ENCODE measurements around the gene GSTK1.

Gene GSTK1

DNA sequence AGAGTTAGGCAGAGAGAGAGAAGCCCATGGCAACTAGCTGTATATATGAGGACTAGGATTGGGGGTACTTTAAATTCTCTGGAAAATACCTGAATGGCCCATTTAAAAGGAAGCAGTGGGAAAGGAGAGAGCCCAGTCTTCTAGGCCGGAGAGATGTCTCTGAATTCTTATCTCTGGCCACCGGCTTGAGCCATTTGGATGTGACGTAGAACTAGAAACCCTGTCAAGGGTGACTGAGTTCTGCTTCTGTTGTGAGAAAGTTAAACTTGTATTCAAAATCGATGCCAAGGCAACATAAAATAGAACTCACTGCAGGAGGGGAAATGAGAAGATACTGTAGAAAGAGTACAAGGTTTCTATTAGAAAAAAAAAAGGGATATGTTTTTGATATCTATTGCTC lies 6.3 kb upstream of the GSTK1 start:
- no peaks in the 10 kb centered on the region for H3K9me3 ChIP-seq (ENCODE audit: insufficient read depth, low read depth, low read length)
- H3K36me3 ChIP-seq (ENCODE audit: insufficient read depth, low read length), result no peaks in the 10 kb centered on the region
- H3K27me3 ChIP-seq (ENCODE audit: insufficient read depth, low read length, poor library complexity, severe bottlenecking), result no peaks in the 10 kb centered on the region
- no peaks in the 10 kb centered on the region for H3K9me2 ChIP-seq (replicated peaks; ENCODE audit: low read depth, low read length)
- H3K4me1 ChIP-seq (ENCODE audit: insufficient read depth, low read length, poor library complexity, severe bottlenecking), result peaks cover 11% of the 10 kb centered on the region
- H3K9ac ChIP-seq (ENCODE audit: low read depth, low read length, poor library complexity, severe bottlenecking), result no peak overlapping the region
- no peaks in the 10 kb centered on the region for H4K20me1 ChIP-seq (ENCODE audit: insufficient read depth, low read length, poor library complexity, severe bottlenecking)
- no peaks in the 10 kb centered on the region for H3K79me2 ChIP-seq (ENCODE audit: insufficient read depth, low read length)
- no peak overlapping the region for H2AFZ ChIP-seq (ENCODE audit: low read length)
- no peaks in the 10 kb centered on the region; the same call in 1 of the 2 replicates for H3F3A ChIP-seq (ENCODE audit: low read depth)
- no peak overlapping the region for H3K4me2 ChIP-seq (ENCODE audit: low read depth, low read length, poor library complexity, severe bottlenecking)
- TF ChIP-seq, protein P1, sequence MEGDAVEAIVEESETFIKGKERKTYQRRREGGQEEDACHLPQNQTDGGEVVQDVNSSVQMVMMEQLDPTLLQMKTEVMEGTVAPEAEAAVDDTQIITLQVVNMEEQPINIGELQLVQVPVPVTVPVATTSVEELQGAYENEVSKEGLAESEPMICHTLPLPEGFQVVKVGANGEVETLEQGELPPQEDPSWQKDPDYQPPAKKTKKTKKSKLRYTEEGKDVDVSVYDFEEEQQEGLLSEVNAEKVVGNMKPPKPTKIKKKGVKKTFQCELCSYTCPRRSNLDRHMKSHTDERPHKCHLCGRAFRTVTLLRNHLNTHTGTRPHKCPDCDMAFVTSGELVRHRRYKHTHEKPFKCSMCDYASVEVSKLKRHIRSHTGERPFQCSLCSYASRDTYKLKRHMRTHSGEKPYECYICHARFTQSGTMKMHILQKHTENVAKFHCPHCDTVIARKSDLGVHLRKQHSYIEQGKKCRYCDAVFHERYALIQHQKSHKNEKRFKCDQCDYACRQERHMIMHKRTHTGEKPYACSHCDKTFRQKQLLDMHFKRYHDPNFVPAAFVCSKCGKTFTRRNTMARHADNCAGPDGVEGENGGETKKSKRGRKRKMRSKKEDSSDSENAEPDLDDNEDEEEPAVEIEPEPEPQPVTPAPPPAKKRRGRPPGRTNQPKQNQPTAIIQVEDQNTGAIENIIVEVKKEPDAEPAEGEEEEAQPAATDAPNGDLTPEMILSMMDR (conservative IDR thresholded peaks at IDR 0.05; ENCODE audit: low read length), result no peak
- no peak for TF ChIP-seq EZH2phosphoT487 (IDR thresholded peaks at IDR 0.05; ENCODE audit: borderline replicate concordance)
- H3K4me3 ChIP-seq (ENCODE audit: low read length, poor library complexity, severe bottlenecking), result no peak overlapping the region

DNA sequence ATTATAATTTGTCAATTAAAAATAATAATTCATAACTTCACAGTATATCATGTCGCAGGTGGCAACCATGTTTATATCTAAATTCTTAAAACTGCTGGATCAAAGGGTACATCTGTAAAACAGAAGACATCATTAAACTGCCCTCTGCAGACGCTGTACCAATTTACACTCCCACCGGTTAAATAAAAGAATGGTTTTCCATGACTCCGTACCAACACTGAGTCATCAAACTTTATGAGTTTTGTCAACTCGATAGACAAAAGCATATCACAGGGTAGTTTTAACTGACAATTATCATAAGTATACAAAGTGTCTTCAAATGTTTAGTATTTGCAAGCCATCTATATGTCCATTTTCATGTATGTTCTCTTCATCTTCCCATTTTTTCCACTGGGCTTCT lies 5.7 kb upstream of the GSTK1 start:
- H3F3A ChIP-seq (ENCODE audit: low read depth), result no peaks in the 10 kb centered on the region; the same call in 1 of the 2 replicates
- H3K79me2 ChIP-seq (ENCODE audit: insufficient read depth, low read length), result no peaks in the 10 kb centered on the region
- H3K9ac ChIP-seq (ENCODE audit: low read depth, low read length, poor library complexity, severe bottlenecking), result no peak overlapping the region
- no peaks in the 10 kb centered on the region for H3K9me3 ChIP-seq (ENCODE audit: insufficient read depth, low read depth, low read length)
- H2AFZ ChIP-seq (ENCODE audit: low read length), result no peak overlapping the region
- H3K4me1 ChIP-seq (ENCODE audit: insufficient read depth, low read length, poor library complexity, severe bottlenecking), result peaks cover 5% of the 10 kb centered on the region
- H3K36me3 ChIP-seq (ENCODE audit: insufficient read depth, low read length), result no peaks in the 10 kb centered on the region
- H3K27me3 ChIP-seq (ENCODE audit: insufficient read depth, low read length, poor library complexity, severe bottlenecking), result no peaks in the 10 kb centered on the region
- no peak for TF ChIP-seq EZH2phosphoT487 (IDR thresholded peaks at IDR 0.05; ENCODE audit: borderline replicate concordance)
- TF ChIP-seq, protein P1 (conservative IDR thresholded peaks at IDR 0.05; ENCODE audit: low read length), result no peak
- no peak overlapping the region for H3K4me2 ChIP-seq (ENCODE audit: low read depth, low read length, poor library complexity, severe bottlenecking)
- H3K4me3 ChIP-seq (ENCODE audit: low read length, poor library complexity, severe bottlenecking), result no peak overlapping the region
- no peaks in the 10 kb centered on the region for H4K20me1 ChIP-seq (ENCODE audit: insufficient read depth, low read length, poor library complexity, severe bottlenecking)
- H3K9me2 ChIP-seq (replicated peaks; ENCODE audit: low read depth, low read length), result no peaks in the 10 kb centered on the region

DNA sequence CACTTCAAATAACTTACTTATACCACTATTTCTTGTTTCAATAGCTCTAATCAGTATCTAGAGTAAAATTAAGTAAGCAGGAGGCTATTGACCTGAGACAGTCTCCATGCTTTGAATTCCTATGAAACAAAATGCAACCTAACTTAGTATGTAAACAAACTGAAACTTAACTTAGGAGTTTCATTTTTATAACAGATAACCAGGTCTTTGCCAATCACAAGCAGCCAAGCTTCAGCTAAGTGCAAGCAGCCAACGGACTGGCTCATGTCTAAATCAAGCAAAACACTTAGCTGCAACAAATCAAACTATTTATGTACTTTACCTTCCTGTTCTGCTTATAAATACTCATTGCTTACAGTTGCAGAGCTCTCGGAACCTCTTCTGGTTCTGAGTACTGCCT lies 4.4 kb upstream of the GSTK1 start:
- Histone ChIP-seq H3F3A (ENCODE audit: low read depth) (no peaks in the 10 kb centered on the region; the same call in 1 of the 2 replicates), H3K4me2 (ENCODE audit: low read depth, low read length, poor library complexity, severe bottlenecking) (no peak overlapping the region), H3K27me3 (ENCODE audit: insufficient read depth, low read length, poor library complexity, severe bottlenecking) (no peaks in the 10 kb centered on the region), H3K79me2 (ENCODE audit: insufficient read depth, low read length) (peaks cover 5% of the 10 kb centered on the region; the same call in 1 of the 2 replicates), H2AFZ (ENCODE audit: low read length) (no peak overlapping the region), H3K36me3 (ENCODE audit: insufficient read depth, low read length) (no peaks in the 10 kb centered on the region), H3K4me1 (ENCODE audit: insufficient read depth, low read length, poor library complexity, severe bottlenecking) (peaks cover 9% of the 10 kb centered on the region), H4K20me1 (ENCODE audit: insufficient read depth, low read length, poor library complexity, severe bottlenecking) (no peaks in the 10 kb centered on the region), H3K9me3 (ENCODE audit: insufficient read depth, low read depth, low read length) (no peaks in the 10 kb centered on the region), H3K9me2 (replicated peaks; ENCODE audit: low read depth, low read length) (no peaks in the 10 kb centered on the region), H3K9ac (ENCODE audit: low read depth, low read length, poor library complexity, severe bottlenecking) (no peak overlapping the region), H3K4me3 (ENCODE audit: low read length, poor library complexity, severe bottlenecking) (no peak overlapping the region)
- TF ChIP-seq EZH2phosphoT487 (IDR thresholded peaks at IDR 0.05; ENCODE audit: borderline replicate concordance), result no peak
- TF ChIP-seq, protein P1 (conservative IDR thresholded peaks at IDR 0.05; ENCODE audit: low read length), result no peak
